SU-DHL-6 (cell line): ENCODE measurements around the gene SYNGR1.

ENCODE experiments used
- EZH2phosphoT487 ChIP-seq: fragments of 200-600 bp; sonication (generic), shearing (Covaris generic); conservative IDR thresholded peaks from 2 replicates; pipeline ENCODE4 v1.6.1; 2018; ENCODE audit warnings: mild to moderate bottlenecking, antibody characterized with exemption, low read length, moderate library complexity, mixed read lengths
- TF ChIP-seq, protein P1 (sequence below): fragments of 200-600 bp; sonication (generic); IDR thresholded peaks from one replicate; pipeline ENCODE4 v1.5.1; 2017; ENCODE audit warnings: antibody characterized with exemption, mild to moderate bottlenecking, low read length, moderate library complexity; ENCODE audit not compliant: insufficient read depth, poor library complexity, severe bottlenecking

DNA sequence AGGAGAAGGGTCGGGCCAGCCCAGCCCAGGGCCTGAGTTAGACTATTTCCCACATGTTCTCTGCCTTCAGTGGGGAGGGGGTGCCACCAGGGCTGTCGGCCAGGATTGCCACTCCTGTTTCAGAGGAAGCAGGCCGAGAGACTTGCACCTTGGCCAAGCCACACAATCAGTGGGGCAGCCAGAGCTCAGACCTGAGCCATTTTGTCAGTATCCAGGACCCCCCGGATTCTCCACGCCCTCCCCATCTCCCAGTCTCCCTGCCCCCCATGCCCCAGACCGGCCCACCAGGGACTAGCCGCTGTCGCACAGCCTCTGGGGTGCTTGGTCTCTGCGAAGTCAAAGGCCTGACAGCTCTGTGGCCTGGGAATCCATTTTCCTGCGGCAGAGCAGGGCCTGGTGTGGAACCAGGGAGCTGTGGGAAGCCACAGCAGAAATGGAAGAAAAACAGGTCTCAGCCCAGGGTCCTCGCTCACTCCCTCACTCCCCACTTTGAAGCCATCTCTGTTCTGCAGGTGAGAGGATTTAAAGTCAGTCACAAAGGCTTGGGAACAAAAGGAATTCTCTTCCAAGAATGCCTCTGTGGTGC, 81.5 kb downstream of the SYNGR1 start:
- TF ChIP-seq, protein P1, sequence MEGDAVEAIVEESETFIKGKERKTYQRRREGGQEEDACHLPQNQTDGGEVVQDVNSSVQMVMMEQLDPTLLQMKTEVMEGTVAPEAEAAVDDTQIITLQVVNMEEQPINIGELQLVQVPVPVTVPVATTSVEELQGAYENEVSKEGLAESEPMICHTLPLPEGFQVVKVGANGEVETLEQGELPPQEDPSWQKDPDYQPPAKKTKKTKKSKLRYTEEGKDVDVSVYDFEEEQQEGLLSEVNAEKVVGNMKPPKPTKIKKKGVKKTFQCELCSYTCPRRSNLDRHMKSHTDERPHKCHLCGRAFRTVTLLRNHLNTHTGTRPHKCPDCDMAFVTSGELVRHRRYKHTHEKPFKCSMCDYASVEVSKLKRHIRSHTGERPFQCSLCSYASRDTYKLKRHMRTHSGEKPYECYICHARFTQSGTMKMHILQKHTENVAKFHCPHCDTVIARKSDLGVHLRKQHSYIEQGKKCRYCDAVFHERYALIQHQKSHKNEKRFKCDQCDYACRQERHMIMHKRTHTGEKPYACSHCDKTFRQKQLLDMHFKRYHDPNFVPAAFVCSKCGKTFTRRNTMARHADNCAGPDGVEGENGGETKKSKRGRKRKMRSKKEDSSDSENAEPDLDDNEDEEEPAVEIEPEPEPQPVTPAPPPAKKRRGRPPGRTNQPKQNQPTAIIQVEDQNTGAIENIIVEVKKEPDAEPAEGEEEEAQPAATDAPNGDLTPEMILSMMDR, result no peak
- no peak for TF ChIP-seq EZH2phosphoT487
